NCI-H748 (cell line): Measurements from ENCODE around the gene MAP4K4.

ENCODE experiments used
- DNase-seq: peaks from one replicate; lab custom pipeline; 2025; ENCODE audit not compliant: unreplicated experiment; lab: John Stamatoyannopoulos, UW

MAP4K4 gene

DNA sequence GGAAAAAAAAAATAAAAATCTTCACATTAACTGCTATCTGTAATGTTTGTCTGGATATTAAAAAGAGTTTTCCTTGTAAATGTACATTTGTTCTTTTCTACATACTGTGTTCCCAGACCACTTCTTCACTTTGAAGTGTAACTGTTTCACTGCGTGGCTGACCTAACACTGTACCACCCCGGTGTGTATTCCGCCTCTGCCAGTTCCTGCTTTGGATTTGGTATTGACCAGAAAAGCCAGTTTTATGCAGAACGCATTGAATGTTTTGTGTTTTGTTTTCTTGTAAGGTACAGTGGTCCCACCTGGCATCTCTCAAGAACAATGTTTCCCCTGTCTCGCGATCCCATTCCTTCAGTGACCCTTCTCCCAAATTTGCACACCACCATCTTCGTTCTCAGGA, 166.0 kb downstream of the MAP4K4 start:
- no peak for DNase-seq

DNA sequence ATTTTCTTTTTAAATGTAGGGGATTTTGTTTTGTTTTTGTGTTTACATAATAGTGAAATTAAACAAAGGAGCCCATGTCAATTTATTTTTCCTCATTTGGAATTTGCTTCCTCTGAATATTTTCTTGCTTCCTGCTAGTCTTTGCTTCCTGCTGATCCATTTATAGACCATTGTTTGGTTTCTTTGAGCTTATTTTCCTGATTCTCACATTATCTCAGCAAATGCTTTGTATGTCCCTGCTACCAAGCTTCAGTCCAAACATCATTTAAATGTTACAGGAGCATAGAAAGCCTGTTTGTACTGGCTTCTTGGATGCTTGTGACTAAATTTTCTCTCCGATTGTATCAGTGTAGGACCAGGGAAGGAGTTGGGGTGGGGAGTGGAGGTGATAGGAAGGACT, 166.9 kb downstream of the MAP4K4 start:
- no peak for DNase-seq

DNA sequence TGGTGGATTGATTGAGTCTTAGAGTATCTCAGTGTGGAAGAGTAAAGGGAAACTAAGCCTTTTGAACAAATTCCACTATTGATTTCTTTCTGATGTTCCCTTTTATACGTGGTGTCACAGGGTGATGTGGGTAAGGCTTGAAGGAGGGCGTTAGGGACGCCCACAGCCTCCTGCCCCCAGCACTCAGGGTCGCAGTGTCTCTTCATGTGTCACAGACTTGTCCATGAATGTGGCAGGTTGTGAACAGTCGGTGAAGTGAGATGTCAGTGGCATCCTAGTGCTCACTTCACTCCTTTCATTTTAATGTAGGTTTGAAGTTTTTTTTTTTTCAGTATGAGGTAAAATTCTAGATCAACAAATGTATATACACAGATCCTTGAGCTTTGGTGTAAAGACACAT, 171.0 kb downstream of the MAP4K4 start:
- no peak for DNase-seq

DNA sequence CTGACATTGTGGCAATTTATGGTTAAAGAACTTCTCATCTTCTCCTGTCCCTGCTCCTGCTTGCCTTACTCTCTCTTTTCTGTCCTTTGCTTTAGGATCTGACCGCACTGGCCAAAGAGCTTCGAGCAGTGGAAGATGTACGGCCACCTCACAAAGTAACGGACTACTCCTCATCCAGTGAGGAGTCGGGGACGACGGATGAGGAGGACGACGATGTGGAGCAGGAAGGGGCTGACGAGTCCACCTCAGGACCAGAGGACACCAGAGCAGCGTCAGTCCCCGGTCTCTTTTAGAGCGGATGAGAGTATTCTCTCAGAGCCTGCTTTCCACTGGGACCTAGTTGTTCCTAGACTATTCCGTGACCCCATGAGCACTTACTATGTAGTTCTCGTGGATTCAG, 172.0 kb downstream of the MAP4K4 start:
- DNase-seq: no peak

DNA sequence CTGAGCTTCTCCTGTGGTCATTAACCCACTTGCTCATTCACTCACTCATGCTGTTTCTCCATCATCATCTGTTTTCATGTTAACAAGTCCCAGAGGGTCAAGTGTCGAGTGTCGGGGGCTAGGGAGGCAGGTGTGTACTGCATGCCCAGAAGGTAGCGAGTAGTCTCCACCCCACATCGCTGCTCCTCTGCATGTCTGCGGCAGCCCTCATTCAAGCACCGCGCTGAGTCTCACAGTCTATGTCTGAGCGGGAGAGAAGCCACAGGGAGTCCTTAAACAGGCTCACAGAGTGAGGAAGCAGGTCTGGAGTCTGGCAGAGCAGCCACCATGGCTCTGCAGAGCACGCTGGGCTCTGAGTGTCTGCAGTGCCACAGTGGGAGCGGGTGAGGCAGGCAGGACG, 172.9 kb downstream of the MAP4K4 start:
- peak; percentile 18 for DNase-seq

DNA sequence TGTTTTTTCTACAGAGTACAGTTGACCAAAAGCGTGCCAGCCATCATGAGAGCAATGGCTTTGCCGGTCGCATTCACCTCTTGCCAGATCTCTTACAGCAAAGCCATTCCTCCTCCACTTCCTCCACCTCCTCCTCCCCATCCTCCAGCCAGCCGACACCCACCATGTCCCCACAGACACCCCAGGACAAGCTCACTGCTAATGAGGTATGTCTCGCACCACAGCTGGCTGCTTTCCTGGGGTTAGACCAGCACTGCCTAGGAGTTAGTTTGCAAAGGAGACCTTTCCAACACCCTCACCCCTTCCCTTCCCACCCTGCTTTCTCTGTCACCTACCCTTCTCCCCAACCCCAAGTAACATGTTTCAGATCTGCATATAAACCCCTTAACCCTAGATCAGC, 174.0 kb downstream of the MAP4K4 start:
- no peak for DNase-seq

DNA sequence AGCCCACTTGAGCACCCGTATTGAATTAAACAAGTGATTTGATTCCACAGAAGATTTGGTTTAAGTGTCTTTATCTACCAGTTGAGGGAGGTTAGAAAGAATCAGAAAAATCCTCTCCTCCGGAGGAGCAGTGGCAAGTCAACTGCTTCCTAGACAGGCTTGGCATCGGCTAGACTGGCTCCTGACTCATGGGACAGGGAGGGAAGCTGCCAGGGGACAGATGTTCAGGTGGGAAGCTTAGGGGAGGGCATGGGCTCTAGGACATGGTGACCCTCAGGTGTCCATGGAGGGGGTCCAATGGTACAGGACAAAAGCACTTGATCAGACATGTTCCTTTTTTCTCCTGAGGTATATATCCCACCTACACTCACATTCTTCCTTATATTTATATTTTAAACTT, 175.0 kb downstream of the MAP4K4 start:
- DNase-seq: no peak

DNA sequence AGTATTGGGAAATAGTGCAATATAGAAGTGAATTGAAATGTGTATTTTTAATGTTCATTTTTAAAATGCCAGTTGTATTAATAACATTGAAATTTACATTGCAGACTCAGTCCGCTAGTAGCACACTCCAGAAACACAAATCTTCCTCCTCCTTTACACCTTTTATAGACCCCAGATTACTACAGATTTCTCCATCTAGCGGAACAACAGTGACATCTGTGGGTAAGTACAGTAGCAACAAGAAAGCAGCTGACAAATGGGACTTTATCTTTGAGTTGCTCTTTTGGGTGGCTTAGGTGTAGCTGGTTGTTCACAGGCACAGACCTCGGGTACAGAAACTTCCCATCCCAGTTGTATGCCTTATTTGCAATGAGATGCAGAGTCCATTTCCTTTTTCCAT, 176.0 kb downstream of the MAP4K4 start:
- DNase-seq: peak; percentile 3

DNA sequence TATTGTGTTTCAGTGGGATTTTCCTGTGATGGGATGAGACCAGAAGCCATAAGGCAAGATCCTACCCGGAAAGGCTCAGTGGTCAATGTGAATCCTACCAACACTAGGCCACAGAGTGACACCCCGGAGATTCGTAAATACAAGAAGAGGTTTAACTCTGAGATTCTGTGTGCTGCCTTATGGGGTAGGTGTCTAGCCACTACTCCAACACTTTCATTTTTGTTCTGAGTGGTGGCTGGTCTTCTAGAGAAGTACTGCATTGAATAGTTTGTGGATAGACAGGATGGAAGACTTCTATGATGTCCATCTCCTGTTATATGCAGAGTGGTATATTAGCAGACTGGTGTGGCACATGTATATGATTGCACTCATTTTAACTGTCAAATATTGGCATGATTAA, 176.6 kb downstream of the MAP4K4 start:
- DNase-seq: no peak

DNA sequence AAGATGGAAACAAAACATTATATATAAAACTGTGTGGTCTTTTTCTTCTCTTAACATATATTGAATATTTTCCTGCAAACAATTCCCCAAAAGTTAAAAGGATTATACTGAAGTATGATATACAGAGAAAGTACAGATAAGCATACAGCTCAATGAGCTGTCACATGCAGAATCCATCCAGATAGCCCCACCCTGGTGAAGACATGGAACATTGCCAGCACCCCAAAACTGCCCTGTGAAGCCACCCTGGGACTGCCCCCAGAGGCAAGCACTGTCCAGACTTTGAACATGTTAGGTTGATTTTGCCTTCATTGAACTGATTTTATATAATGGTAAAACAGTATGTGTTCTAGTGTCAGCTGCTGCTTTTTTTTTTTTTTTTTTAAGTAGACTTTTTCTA, 182.0 kb downstream of the MAP4K4 start:
- DNase-seq: no peak

DNA sequence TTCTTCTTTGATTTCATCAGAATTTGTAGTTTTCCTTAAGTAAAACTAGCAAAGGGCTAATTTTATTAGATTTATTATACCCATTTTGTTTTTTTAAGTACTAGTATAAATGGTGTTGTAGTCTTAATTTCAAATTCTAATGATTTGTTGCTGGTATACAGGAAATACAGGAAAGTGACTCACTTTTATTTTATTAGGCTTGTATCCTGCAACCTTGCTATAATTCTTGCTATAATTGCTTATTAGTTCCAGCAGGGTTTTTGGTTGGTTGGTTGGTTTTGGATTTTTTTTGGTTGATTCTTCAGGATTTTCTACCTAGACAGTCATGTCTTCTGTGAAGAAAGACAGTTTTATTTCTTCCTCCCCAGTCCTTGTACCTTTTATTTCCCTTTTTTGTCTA, 183.6 kb downstream of the MAP4K4 start:
- DNase-seq: no peak

DNA sequence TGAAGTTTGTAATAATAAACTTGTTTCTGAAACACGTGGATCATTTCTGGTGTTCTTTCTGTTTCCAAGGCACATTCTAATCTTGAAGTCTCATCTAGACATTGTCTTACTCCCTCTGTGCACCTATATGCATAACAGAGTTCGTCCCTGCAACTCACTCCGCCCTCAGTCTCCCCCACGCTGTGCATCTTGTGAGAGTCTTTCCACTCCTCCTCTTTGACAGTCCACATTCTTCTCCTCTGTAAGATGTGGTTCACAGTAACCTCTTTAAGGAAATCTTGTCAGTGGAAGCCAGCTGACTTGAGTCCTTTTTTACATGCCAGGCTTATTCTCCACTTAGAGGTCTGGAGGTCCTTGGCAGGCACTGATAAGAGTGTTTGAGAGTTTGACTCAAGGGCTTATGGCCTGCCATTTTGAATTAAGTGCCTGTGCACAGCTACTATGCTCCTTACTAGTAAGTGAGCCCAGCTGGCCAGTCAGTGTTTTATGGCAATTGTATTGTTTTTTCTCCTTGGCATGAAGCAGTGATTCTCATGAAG, 185.3 kb downstream of the MAP4K4 start:
- no peak for DNase-seq

DNA sequence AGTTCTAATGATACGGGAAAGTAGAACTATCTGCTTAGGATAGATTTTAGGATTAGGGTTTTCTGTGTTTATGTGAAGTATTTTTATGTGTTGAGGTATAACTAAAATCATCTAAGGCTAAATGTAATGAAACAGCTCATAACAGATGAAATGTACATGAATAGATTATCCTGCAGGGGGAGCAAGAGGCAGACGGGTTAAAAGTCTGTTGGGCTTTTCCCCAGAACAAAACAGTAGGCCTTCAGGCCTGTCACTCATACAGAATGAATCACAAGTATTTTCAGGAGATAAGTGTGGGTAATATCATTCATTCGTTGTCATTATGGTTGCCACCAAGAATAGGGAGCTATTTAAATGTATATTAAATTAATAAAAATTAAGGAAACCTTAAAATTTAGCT, 186.4 kb downstream of the MAP4K4 start:
- peak; percentile 7 for DNase-seq

DNA sequence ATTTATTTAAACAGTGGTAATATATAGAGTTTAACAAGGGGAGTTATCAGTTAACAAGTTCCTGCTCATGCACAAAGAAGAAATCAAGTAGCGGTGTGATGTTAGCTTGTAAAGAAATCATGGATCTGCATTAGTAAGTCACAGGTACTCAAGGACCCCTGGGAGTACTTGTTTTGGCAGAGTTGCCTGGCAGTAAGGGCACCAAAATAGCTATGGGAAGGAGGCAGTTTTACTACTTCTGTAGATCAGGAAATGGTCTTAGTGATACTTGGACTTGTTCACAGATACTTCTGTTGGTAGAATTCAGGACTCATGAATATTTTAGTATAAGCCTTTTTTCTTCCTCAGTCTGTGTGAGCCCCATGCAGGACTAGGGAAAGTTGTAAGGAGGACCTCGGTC, 186.9 kb downstream of the MAP4K4 start:
- no peak for DNase-seq

DNA sequence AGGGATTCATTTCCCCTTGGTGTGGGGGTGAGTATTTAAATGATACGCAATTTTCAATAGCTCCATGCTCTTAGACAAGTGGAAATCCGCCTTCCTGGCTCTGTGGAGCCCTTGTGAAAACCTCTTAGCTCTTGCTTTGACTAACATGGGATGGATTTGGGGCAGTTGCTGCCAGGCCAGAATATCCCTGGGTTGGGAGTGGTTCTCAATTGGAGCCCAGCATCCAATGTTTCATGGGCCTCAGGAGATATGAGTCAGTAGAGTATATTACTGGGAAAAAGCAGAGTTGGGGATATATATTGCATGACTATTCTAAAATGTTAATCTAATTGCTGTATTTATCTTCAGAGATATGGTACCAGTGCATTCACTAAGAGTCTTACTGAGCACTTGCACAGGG, 189.8 kb downstream of the MAP4K4 start:
- no peak for DNase-seq

DNA sequence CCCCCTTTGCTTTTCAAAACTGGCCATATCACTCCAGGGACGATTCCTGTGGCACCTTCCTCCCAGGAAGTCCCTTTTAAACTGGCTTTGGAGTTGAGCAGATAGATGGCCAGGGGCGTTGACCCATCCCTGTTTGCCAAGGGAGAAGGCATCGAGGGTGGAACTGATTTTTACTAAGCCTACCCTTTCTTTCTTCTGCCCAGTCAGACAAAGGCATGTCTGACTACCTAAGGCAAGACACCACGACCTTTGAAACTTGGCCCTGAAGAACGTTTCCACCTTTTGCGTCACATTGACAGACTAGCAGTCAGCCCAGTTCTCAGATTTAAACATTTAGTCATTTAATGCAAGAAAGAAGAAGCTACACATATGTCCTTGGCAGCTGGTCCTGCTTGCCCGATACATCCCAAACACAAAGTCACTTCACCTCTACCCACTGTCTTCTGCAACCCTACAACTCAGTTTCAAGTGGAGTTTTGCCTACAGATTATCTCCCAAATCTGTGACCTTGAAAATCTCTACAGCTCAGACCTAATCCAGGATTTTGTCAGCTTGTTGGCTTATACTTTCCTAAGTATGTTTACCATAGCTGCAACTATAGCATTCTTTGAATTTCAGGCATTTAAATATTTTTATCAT, 192.1 kb downstream of the MAP4K4 start:
- DNase-seq: no peak

DNA sequence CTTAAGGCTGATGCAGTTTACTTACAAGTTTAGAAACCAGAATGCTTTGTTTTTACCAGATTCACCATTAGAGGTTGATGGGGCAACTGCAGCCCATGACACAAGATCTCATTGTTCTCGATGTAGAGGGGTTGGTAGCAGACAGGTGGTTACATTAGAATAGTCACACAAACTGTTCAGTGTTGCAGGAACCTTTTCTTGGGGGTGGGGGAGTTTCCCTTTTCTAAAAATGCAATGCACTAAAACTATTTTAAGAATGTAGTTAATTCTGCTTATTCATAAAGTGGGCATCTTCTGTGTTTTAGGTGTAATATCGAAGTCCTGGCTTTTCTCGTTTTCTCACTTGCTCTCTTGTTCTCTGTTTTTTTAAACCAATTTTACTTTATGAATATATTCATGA, 194.9 kb downstream of the MAP4K4 start:
- DNase-seq: no peak

DNA sequence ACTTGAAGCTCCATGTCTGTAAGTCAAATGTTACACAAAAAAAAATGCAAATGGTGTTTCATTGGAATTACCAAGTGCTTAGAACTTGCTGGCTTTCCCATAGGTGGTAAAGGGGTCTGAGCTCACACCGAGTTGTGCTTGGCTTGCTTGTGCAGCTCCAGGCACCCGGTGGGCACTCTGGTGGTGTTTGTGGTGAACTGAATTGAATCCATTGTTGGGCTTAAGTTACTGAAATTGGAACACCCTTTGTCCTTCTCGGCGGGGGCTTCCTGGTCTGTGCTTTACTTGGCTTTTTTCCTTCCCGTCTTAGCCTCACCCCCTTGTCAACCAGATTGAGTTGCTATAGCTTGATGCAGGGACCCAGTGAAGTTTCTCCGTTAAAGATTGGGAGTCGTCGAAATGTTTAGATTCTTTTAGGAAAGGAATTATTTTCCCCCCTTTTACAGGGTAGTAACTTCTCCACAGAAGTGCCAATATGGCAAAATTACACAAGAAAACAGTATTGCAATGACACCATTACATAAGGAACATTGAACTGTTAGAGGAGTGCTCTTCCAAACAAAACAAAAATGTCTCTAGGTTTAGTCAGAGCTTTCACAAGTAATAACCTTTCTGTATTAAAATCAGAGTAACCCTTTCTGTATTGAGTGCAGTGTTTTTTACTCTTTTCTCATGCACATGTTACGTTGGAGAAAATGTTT, 196.3 kb downstream of the MAP4K4 start:
- DNase-seq: no peak

DNA sequence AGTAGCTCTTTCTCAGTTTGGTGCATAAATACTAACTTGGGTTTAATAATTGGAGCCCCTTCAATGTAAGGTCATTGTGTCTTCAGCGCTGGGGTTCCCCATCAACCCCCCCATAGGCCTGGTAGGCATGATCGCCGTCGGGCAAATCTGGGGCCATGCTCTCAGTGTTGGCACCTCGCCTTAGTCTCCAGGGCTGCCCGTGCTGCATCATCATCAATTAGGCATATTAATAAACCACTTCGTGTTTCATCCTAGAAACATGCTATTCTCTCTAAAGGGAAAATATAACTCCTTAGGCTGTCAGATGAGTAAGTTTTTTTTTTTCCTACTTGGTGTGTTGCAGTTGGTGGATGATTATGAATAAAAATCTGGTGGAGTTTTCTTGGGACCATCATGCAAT, 197.5 kb downstream of the MAP4K4 start:
- no peak for DNase-seq

DNA sequence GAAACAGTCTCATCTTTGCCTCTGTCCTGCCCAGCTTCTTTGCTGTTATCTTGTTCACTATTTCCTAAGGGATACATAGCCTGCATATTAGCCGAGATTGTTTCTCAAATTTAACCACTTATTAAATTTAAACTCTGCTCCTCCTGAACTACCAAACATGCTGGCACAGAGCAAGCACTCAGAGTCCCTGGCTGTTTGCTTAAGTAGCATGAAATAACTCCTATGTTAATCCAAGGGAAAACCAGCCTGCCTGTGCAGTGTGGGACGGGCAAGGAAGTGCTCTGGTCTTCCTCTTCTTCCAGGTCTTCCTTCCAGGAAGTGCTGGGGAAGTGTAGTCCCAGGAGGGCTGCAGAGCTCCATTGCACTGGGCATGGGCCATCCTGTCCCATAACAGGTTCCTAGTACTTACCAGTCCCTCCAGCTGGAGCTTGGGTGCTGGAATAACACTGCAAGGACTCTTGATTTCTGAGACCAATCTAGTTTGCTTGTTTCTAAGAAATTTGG, 198.4 kb downstream of the MAP4K4 start:
- no peak for DNase-seq

DNA sequence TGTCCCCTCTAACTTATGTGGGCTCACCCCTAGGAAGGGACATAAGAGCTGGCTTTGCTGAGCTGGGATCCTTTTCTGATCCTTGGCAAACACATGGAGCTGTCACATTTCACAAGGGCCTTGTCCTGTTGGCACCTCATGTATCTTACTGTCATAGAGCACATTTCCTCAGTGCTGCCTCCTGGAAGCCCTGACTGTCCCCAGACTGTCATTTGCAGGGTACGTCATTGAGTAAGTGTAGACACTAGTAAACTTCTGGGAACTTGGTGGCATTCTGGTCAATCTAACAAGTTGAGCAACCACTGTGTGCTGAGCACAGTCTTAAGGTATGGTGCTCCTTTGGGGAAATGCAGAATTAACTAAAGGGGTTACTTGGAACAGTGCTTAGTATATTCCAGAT, 199.8 kb downstream of the MAP4K4 start:
- no peak for DNase-seq

DNA sequence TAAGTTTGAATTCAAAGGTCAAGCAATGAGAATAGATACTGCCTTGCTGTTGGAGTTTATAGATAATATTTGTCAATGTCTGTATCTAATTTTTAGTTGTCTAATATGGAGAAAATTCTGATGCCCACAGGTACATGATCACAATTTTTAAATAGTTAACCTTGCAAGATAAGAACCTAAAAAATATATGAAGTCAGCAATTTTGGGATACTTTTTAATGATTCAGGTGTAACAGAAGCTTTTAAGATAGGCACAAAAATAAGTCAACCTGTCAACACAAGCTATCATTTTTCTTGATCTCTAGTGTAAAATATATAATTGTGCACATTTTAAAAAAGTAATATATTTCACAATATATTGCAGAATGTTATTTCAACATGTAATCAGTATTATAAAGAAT, 201.8 kb downstream of the MAP4K4 start:
- DNase-seq: no peak

DNA sequence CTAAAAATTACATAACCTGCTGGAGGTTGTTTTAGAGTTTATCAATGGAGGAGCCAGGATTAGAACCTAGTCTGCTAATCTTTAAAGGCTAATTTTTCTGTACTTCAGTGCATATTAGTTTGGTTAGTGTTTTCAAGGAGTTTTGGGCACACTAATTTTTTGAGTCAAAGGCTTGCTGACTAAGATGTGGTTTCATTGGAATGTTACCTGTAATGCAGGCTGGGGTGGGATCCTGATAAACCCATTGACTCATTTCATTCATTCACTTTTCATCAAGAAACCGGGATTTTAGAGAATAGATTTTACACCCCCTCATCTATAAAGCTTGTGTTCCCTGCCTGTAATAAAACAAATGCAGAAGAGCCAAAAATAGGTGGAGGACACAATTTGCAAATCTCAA, 202.4 kb downstream of the MAP4K4 start:
- no peak for DNase-seq
